Measurements from ENCODE around the gene FDX2.

The FDX2 gene

GRCh38 chr19:10321417-10321797, 5.6 kb upstream of the FDX2 start:
- POLR2A ChIA-PET: interaction anchor here (4.9 kb wide), 1 partner anchor 13 kb away, joined by 15 read pairs; the partner anchor contains the start of gene RAVER1
- no peak for DNase-seq (ENCODE audit: extremely low spot score)
- TF ChIP-seq LEF1 (IDR thresholded peaks at IDR 0.05; ENCODE audit: borderline replicate concordance) (no peak), FOXK2 (IDR thresholded peaks at IDR 0.05) (no peak), NFRKB (IDR thresholded peaks at IDR 0.05) (no peak), ELF4 (IDR thresholded peaks at IDR 0.05) (no peak), FOXA1 (IDR thresholded peaks at IDR 0.05) (no peak), TARDBP (IDR thresholded peaks at IDR 0.05) (no peak), ZNF384 (IDR thresholded peaks at IDR 0.05) (no peak), SP1 (IDR thresholded peaks at IDR 0.05) (no peak), SUZ12 (IDR thresholded peaks at IDR 0.05) (no peak)
- CTCF ChIA-PET: no interaction called here

GRCh38 chr19:10320602-10321416, 5.0 kb upstream of the FDX2 start:
- TF ChIP-seq SUZ12 (IDR thresholded peaks at IDR 0.05) (no peak), PKNOX1 (IDR thresholded peaks at IDR 0.05) (no peak), HDGF (IDR thresholded peaks at IDR 0.05; ENCODE audit: borderline replicate concordance) (no peak), ARNT (IDR thresholded peaks at IDR 0.05) (no peak), ELF4 (IDR thresholded peaks at IDR 0.05) (no peak)
- DNase-seq (ENCODE audit: extremely low spot score): no peak
- ChIA-PET POLR2A (interaction anchor here (4.9 kb wide), 1 partner anchor 13 kb away, joined by 15 read pairs; the partner anchor contains the start of gene RAVER1), CTCF (no interaction called here)

- DNase-seq (ENCODE audit: extremely low spot score): no peak
- ChIA-PET POLR2A (interaction anchor here (1.1 to 2.2 kb wide), 2 partner anchors 11 to 30 kb away, joined by 3 to 7 read pairs; partner anchors contain the start of gene ICAM5), CTCF (no interaction called here)
- TF ChIP-seq PKNOX1 (IDR thresholded peaks at IDR 0.05): no peak
- no peak for TF ChIP-seq ELF4 (IDR thresholded peaks at IDR 0.05)
- no peak for TF ChIP-seq SP1 (IDR thresholded peaks at IDR 0.05)
- no peak for TF ChIP-seq LEF1 (IDR thresholded peaks at IDR 0.05; ENCODE audit: borderline replicate concordance)
- no peak for TF ChIP-seq ARNT (IDR thresholded peaks at IDR 0.05)
- TF ChIP-seq ZNF384 (IDR thresholded peaks at IDR 0.05): no peak
These were observed 3.2 kb upstream of the FDX2 start for GRCh38 chr19:10318807-10319682.

- ChIA-PET POLR2A (interaction anchor here (1.1 to 2.2 kb wide), 4 partner anchors 12 to 62 kb away, joined by 3 to 7 read pairs (median 6); partner anchors contain the start of genes ICAM5, RAVER1 and TYK2), CTCF (interaction anchor here (1.1 kb wide), 1 partner anchor 71 kb away, joined by 3 read pairs; no protein-coding TSS in a partner anchor)
- TF ChIP-seq BHLHE40 (IDR thresholded peaks at IDR 0.05; ENCODE audit: borderline replicate concordance): no peak
- no peak for TF ChIP-seq ELF4 (IDR thresholded peaks at IDR 0.05)
- no peak for TF ChIP-seq FOXA1 (IDR thresholded peaks at IDR 0.05)
- no peak for TF ChIP-seq LEF1 (IDR thresholded peaks at IDR 0.05; ENCODE audit: borderline replicate concordance)
- no peak for TF ChIP-seq FOXK2 (IDR thresholded peaks at IDR 0.05)
- TF ChIP-seq TARDBP (IDR thresholded peaks at IDR 0.05): no peak
- no peak for TF ChIP-seq SUZ12 (IDR thresholded peaks at IDR 0.05)
- no peak for TF ChIP-seq SP1 (IDR thresholded peaks at IDR 0.05)
- TF ChIP-seq PKNOX1 (IDR thresholded peaks at IDR 0.05): no peak
- DNase-seq (ENCODE audit: extremely low spot score): no peak
These were observed 2.1 kb upstream of the FDX2 start for GRCh38 chr19:10317857-10318462.

- no peak for TF ChIP-seq PKNOX1 (IDR thresholded peaks at IDR 0.05)
- no peak for TF ChIP-seq CTBP1 (IDR thresholded peaks at IDR 0.05; ENCODE audit: borderline replicate concordance)
- no peak for TF ChIP-seq TARDBP (IDR thresholded peaks at IDR 0.05)
- TF ChIP-seq FOXA1 (IDR thresholded peaks at IDR 0.05): no peak
- no peak for TF ChIP-seq FOXK2 (IDR thresholded peaks at IDR 0.05)
- TF ChIP-seq L3MBTL2 (conservative IDR thresholded peaks at IDR 0.05): no peak
- TF ChIP-seq ELF4 (IDR thresholded peaks at IDR 0.05): no peak
- no peak for TF ChIP-seq SP1 (IDR thresholded peaks at IDR 0.05)
- no peak for TF ChIP-seq SUZ12 (IDR thresholded peaks at IDR 0.05)
- no peak for TF ChIP-seq ZNF384 (IDR thresholded peaks at IDR 0.05)
- TF ChIP-seq FOXM1 (IDR thresholded peaks at IDR 0.05; ENCODE audit: borderline replicate concordance): no peak
- no peak for TF ChIP-seq BHLHE40 (IDR thresholded peaks at IDR 0.05; ENCODE audit: borderline replicate concordance)
- no peak for TF ChIP-seq HDGF (IDR thresholded peaks at IDR 0.05; ENCODE audit: borderline replicate concordance)
- no peak for TF ChIP-seq ARNT (IDR thresholded peaks at IDR 0.05)
- TF ChIP-seq NFRKB (IDR thresholded peaks at IDR 0.05): no peak
- TF ChIP-seq LEF1 (IDR thresholded peaks at IDR 0.05; ENCODE audit: borderline replicate concordance): no peak
- CTCF ChIA-PET: interaction anchor here (1.1 kb wide), 1 partner anchor 71 kb away, joined by 3 read pairs; no protein-coding TSS in a partner anchor
These were observed 1.4 kb upstream of the FDX2 start for GRCh38 chr19:10317045-10317856.

More at GRCh38 chr19:10317045-10317856, 1.4 kb upstream of the FDX2 start:
- POLR2A ChIA-PET: interaction anchor here (0.9 to 2.2 kb wide), 4 partner anchors 16 to 63 kb away, joined by 3 to 7 read pairs (median 6); partner anchors contain the start of genes ICAM5, RAVER1 and TYK2
- no peak for DNase-seq (ENCODE audit: extremely low spot score)

All from HEK293T (cell line).